Measurements from ENCODE around the gene ABHD8. TPM values are rescaled to one million over a fixed set of nuclear protein-coding genes. Genes with fewer than 3 reads are reported as not detected.

The ABHD8 gene
- total RNA-seq, 1 donor from 2014 or later: 17.1 TPM

DNA sequence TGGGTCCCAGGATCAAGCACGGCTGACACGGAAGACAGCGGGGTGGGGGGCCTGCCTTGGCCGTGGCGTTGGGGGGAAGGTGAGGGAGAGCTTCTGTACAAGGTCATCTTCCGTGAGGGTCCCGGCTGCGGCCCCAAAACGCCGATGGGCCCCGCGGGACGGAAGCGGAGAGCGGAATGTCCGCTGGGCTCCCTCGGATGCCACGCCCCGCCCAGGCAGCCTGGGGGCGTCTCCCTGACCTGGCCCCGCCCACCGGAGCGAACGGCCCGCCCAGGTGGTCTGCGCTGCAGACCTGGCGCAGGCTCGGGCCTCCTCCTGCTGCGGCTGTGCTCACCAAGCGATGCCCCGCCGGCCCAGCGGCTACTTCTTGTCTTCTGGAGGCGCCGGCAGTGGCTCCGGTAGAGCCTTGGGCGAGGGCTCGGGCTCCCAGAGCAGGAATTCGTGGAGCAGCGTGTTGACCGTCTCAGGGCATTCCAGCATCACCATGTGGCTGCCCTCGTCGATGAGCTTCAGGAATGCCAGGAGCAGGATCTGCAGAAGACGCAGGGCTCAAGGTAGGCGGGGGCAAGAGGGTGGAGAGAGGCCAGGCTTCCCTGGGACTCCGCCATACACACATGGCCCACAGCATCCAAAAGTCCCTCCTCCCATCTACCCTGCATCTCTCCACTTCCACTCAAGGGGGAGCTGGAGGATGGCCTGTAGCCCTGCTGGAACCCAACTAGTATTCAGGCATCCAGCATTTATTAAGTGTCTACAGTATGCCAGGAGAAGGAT lies 10.7 kb downstream of the ABHD8 start:
- peak; percentile 76 for TF ChIP-seq CTCF (IDR thresholded peaks at IDR 0.05)
- H3K4me1 ChIP-seq: peaks cover 8% of the 10 kb centered on the region
- no peaks in the 10 kb centered on the region for H3K27me3 ChIP-seq
- peak overlapping the region; percentile 40 for H3K27ac ChIP-seq
- ATAC-seq (peak; percentile 94), DNase-seq (peak; percentile 81)
- H3K9me3 ChIP-seq: no peaks in the 10 kb centered on the region
- H3K36me3 ChIP-seq: no peaks in the 10 kb centered on the region
- peak overlapping the region; percentile 59 for H3K4me3 ChIP-seq
- intact Hi-C loops (cut with DNase I): no loop called here

- H3K9me3 ChIP-seq: no peaks in the 10 kb centered on the region
- intact Hi-C loops (cut with DNase I): no loop called here
- H3K27me3 ChIP-seq: no peaks in the 10 kb centered on the region
- peaks cover 8% of the 10 kb centered on the region for H3K4me1 ChIP-seq
- H3K27ac ChIP-seq: no peak overlapping the region
- no peak for TF ChIP-seq CTCF (IDR thresholded peaks at IDR 0.05)
- H3K4me3 ChIP-seq: no peak overlapping the region
- no peaks in the 10 kb centered on the region for H3K36me3 ChIP-seq
- peak; percentile 28 for ATAC-seq
- peak; percentile 79 for DNase-seq
Measured at GRCh38 chr19:17289489-17289888, 13.7 kb downstream of the ABHD8 start.

GRCh38 chr19:17286752-17287151 lies 16.5 kb downstream of the ABHD8 start:
- no peak for TF ChIP-seq CTCF (IDR thresholded peaks at IDR 0.05)
- no peak overlapping the region for H3K27ac ChIP-seq
- H3K36me3 ChIP-seq: no peaks in the 10 kb centered on the region
- DNase-seq (no peak), ATAC-seq (no peak)
- peaks cover 7% of the 10 kb centered on the region for H3K27me3 ChIP-seq
- intact Hi-C loops (cut with DNase I): no loop called here
- H3K4me1 ChIP-seq: peaks cover 11% of the 10 kb centered on the region
- no peaks in the 10 kb centered on the region for H3K9me3 ChIP-seq
- H3K4me3 ChIP-seq: no peak overlapping the region

GRCh38 chr19:17286263-17286662 lies 17.0 kb downstream of the ABHD8 start:
- Histone ChIP-seq H3K36me3 (no peaks in the 10 kb centered on the region), H3K27me3 (peaks cover 12% of the 10 kb centered on the region), H3K9me3 (no peaks in the 10 kb centered on the region), H3K4me3 (no peak overlapping the region), H3K4me1 (peaks cover 15% of the 10 kb centered on the region), H3K27ac (no peak overlapping the region)
- no peak for ATAC-seq
- no peak for DNase-seq
- no peak for TF ChIP-seq CTCF (IDR thresholded peaks at IDR 0.05)
- intact Hi-C loops (cut with DNase I): no loop called here

DNA sequence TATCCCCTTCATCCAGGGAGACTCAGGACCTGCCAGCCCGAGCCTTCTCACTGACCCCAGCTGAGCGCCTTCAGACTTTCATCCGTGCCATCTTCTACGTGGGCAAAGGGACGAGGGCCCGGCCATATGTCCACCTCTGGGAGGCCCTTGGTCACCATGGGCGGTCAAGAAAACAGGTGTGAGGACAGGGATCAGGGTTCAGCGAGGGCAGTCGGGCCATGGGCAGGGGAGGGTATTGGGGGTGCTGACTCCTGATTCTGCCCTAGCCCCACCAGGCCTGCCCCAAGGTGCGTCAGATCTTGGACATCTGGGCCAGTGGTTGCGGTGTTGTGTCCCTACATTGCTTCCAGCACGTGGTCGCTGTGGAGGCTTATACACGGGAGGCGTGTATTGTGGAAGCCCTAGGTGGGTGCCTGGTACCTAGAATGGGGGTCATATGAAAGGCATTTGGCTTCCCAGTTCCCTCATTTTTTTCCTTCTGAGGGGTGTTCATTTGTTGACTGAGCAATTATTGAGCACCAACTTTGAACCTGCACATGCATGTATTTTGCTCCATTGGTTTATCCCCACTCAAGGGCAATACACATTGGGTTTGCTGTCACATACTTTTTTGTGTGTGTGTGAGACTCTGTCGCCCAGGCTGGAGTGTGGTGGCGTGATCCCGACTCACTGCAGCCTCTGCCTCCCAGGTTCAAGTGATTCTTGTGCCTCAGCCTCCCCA lies 17.6 kb downstream of the ABHD8 start:
- H3K4me1 ChIP-seq: peaks cover 16% of the 10 kb centered on the region
- DNase-seq: no peak
- H3K4me3 ChIP-seq: no peak overlapping the region
- TF ChIP-seq CTCF (IDR thresholded peaks at IDR 0.05): no peak
- no peaks in the 10 kb centered on the region for H3K9me3 ChIP-seq
- H3K36me3 ChIP-seq: no peaks in the 10 kb centered on the region
- intact Hi-C loops (cut with DNase I): no loop called here
- H3K27me3 ChIP-seq: peaks cover 18% of the 10 kb centered on the region
- H3K27ac ChIP-seq: no peak overlapping the region
- no peak for ATAC-seq
